Retinal pigment epithelial cell (primary cell): ENCODE measurements around the gene PLIN1.

Experiments used
- DNase-seq: peaks from one replicate; pipeline ENCODE4 v3.0.0-alpha.2; 2010; ENCODE audit warnings: low read depth
- H3K4me3 ChIP-seq: 2 replicates; pipeline ENCODE4 v1.5.1; 2011; ENCODE audit warnings: mild to moderate bottlenecking, low read length, control low read depth, moderate library complexity
- CTCF ChIP-seq: conservative IDR thresholded peaks from 2 replicates; pipeline ENCODE4 v1.5.1; 2011; ENCODE audit warnings: low read depth, low read length, control low read depth, inconsistent platforms

The PLIN1 gene

DNA sequence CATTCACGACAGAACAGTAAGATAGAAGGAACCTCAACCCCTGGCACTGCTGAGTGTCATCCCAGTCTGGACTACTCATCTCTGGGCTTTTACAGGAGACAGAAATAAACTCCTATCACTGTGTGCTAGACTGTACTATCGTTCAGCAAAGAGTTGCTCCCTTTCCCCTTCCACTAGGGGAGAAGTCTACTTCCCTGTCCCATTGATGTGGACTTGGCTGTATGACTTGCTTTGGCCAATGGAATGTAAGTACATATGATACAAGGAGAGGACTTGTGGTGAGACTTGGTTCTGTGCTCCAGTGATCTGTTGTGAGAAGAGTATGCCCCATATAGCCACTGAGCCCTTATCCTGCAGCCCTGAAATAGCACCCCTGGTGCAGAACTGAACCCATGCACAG lies 18.6 kb downstream of the PLIN1 start:
- no peak for TF ChIP-seq CTCF
- DNase-seq = no peak
- no peak overlapping the region for H3K4me3 ChIP-seq

GRCh38 chr15:89659295-89659694 lies 19.9 kb downstream of the PLIN1 start:
- no peak overlapping the region for H3K4me3 ChIP-seq
- TF ChIP-seq CTCF = no peak
- no peak for DNase-seq

DNA sequence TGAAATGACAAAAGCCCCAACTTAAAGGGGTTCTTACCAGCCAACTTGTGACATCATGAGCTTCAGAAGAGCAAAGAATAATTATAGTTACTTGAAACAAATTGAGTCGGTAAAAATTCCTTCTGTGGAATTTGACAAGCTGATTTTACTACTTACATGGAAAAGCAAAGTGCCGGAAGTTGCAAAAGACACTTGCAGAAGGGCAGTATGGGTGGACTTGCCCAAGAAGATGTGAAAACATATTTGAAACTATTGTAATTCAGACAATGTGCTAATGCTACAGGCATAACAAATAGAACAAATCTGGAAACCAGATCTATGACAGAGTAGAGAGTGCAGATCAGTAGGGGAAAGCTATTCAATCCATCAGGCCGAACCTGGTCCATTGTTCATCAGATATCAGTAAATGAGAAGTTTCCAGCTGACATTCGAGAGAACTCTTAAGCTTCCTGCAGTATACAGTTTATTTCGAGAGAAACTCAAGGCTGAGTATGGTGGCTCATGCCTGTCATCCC lies 21.4 kb downstream of the PLIN1 start:
- DNase-seq = no peak
- no peak for TF ChIP-seq CTCF
- no peak overlapping the region for H3K4me3 ChIP-seq

DNA sequence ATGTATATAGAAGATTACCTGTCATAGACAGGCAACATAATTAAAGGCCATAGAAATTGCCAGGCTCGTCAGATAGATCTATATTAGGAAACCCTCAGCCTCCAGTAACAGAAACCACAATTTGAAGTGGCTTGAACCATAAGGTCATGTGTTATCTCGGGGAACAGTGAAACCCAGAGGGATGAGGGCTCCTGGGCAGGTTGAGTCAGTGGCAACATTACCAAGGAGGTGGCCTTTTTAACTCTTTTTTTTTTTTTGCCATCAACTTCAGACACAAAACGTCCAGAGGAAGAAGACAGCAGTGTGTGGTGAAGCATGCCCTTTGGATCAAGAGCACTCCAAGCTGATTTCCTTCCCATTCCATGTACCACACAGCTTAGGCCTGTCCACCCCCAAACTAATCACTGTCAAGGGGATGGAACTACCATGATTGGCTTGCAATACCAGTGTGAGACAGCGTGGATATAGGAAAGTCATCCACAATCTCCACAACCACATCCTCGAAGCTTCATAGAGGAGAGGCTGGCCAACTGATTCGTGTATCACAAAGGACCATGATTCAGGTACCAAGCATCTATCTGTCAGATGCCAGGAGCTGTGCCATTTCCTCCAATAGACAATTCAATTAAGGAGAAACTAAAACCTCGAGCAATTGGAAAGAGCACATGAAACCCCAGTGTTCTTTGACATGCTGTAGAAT lies 22.9 kb downstream of the PLIN1 start:
- no peak overlapping the region for H3K4me3 ChIP-seq
- no peak for TF ChIP-seq CTCF
- no peak for DNase-seq

DNA sequence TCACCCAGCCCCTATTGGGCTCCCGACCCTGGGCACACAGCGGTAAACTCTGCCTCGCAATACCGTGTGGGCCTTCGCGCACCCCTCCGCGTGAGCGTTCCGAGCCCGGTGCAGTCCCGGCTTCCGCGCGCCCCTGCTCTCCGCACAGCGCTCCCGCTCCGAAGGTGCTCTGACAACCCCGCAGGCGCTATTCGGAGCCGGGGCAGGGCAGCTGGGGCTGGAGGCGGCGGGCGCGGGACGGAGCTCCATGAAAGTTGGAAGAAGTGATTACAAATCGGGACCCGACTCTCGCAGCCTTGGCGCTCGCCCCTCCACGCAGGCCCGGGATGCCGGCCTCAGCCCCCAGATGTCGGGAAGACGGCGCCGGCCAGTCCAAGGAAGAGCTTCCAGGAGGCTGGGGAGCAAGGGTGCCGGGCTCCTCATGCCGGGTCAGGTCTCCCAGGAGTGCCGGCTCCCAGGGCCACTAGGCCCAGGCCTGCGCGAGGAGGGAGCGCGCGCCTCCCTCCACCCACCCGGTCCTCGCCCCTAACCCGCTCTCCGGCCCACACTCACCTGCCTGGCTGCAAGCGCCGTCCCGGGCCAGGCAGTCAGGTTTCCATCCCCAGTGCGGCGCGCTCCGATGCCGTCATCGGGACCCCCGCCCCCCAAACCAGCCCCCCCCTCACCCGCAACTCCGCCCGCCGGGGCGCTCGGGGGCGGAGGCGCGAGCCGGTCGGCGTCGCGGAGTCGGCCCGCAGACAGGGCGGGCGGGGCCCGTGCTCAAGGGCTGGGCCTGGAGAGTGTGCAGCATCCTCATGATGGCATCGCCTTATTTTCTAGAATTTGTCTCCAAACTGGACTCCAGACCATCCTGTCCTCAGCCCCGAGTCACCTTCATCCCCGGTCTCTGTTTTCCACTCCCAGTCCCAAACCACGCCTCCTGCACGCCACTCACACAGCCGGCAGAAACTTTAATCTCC lies 24.0 kb downstream of the PLIN1 start, which contains the start of gene KIF7:
Gene KIF7, minus strand, starts transcription at position 621 of the 959 bp plus-strand sequence. CDS start 2,537 bp downstream, outside the sequence.
- H3K4me3 ChIP-seq = peak within 1 kb of the TSS; percentile 78
- no peak for TF ChIP-seq CTCF
- DNase-seq = no peak

GRCh38 chr15:89654301-89654761 lies 24.8 kb downstream of the PLIN1 start:
- no peak for DNase-seq
- TF ChIP-seq CTCF = no peak
- H3K4me3 ChIP-seq = peak overlapping the region; percentile 78
